Lung microvascular endothelial cell (primary cell): Measurements from ENCODE around the gene TELO2. TPM values are rescaled to one million over a fixed set of nuclear protein-coding genes. Genes with fewer than 3 reads are reported as not detected.
"Not testable (repeated sequence)": the region's sequence is repeated elsewhere in the genome, so short reads cannot be mapped to it uniquely, and the experiment has no call there.

Experiments
- DNase-seq, 2 donors: peaks; one replicate each; pipeline versions ENCODE4 v3.0.0 to v3.0.0-alpha.2; 2010; ENCODE audit warnings: low read depth in 2 of 2
- total RNA-seq: library from RNA; depleted of rRNA; stranded (reverse); fragments of >200 nt; gene quantifications from 2 replicates; pipeline ENCODE4 v1.2.1, GENCODE V29; 2014

The TELO2 gene
- total RNA-seq, 1 donor from 2014 or later, result 17.9 TPM

DNA sequence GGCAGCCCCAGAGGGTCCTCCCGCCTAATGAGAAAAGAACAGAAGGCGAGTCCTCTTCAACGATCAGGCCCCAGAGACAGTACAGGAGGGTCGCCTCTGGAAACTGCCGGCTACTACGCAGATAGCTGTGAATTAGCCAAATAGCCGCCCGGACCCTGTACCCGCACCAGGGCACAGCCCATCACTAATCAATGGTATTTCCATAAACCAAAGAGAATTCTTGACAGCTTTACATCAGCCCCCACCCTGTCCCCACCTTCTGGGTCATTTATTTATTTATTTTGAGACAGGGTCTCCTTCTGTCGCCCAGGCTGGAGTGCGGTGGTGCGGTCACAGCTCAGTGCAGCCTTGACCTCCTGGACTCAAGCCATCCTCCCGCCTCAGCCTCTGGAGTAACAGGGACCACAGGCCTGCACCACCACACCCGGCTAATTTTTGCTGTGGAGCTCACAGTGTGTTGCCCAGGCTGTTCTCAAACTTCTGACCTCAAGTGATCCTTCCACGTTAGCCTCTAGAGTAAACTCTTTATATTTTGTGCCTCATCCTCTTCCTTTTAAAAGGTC is 17.5 kb upstream of the TELO2 start:
- no peak for DNase-seq

GRCh38 chr16:1477033-1477432 is 16.1 kb upstream of the TELO2 start:
- no peak for DNase-seq

DNA sequence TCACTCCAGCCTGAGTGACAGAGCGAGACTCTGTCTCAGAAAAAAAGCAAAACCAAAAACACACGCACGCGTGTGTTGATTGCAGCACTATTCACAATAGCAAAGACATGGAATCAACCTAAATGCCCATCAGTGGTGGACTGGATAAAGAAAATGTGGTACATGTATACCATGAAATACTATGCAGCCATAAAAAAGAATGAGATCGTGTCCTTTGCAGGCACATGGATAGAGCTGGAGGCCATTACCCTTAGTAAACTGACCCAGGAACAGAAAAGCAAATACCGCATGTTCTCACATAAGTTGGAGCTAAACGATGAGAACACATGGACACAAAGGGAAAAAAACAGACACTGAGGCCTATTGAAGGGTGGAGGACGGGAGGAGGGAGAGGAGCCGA is 14.2 kb upstream of the TELO2 start:
- DNase-seq, result not testable (repeated sequence)

DNA sequence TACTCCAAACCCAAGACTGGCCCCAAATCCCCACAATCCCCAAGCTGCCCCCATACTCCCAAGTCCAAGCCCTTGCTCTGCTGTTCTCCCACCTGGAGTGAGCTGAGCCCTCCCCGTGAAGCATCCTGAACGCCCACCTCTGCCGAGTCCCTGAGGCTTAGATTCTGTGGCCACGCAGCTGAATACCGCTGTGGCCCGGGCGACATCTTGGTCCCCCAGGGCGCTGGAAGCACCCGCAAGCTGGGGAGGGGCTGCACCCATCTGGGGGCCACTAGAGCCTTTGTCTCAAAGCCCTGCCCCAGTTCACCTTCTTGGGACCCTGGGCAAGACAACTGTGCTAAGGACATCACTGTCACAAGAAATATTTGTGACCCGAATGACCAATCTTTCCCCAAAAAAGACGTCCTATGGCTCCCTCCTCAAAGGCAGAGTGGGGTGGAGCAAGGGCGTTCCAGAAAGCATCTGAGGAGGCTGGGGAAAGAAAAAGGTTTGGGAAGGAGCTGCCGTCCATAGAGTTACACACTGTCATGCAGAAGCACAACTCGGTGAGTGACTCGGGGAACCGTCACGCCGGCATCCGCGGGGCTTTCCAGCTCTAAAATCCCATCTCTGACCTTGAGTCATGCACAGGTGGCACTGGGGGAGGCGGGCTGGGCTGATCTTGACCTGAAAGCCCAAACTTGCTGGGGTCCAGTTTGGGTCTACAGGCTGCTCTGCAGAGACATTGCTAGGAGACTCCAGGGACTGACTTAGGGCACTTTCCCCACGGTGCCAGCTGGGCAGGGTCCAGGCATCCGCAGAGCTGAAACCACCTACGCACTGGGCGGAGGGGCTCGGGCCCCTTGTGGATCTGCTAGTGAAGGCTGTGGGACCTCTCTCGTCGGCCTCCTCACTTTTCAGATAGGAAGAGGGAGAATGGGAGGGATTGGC is 11.0 kb upstream of the TELO2 start:
- peak in 1 of 2 donors; percentile 15 for DNase-seq

GRCh38 chr16:1485847-1486496 is 7.2 kb upstream of the TELO2 start:
- no peak for DNase-seq

DNA sequence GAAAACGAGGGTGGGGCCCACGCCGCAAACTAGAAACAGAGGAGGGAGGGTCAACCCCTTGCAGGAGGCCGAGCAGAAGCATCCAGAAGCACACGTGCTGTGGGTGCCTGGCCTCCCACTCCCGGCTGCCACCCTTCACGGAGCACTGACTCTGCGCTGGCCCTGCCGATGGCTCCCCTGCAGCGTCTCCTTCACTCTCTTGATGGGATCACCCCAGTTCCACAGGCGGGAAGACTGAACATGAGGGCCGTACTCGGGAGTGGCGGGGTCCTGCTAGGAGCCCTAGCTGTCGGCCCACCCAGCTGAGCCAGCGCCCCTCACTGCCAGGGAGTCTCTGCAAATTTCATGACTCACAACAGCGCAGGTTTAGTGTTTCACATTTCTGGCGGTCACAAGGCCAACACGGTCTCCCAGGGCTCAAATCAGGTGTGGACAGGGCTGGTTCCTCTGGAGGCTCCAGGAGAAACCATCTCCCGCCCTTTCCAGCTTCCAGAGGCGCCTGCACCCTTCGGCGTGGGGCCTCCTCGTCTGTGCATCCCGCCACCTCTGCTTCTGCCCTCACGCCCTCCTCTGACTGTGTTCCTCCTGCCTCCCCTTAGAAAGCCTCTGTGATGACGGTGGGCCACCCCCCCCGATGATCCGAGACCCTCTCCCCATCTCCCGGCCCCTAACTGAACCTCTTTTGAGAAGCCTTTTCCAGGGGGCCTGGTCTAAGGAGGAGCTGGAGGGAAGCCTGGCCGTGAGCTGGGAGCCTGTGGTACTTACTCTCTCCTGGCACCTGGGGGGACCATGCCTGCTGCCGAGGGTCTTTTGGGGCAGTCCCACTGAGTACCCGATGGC is 6.4 kb upstream of the TELO2 start:
- no peak for DNase-seq

DNA sequence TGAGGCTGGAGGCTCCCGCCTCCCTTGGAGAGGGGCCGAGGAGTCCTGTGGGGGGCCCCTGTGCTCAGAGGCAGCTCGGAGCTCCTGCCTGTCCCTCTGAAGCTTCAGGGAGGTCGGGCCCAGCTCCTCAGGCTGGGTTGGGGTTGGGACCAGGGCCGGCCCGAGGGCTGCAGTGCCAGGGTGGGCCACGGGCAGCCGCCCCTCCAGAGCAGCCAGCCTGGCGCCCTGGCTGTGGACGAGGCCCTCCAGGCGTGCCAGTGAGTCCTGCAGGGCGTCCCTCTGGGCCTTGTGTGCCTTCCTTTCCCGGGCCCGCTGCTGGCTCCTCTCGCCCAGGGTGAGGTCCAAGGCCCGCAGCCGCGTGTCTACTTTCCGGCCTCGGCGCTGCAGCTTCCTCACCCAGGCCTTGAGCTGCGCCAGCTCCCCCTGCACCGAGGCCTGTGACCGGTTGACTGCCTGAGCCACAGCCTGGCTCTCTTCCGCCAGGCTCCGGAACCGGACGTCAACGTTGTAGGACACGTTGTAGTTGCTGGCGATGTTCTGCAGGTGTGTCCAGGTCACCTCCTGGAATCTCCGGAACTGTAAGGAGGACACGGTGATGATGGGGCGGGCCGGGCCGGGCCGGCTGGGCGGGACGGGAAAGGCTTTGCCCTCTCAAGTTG is 5.6 kb upstream of the TELO2 start:
- no peak for DNase-seq

- no peak for DNase-seq
Observed at GRCh38 chr16:1488054-1488601, 5.0 kb upstream of the TELO2 start.

DNA sequence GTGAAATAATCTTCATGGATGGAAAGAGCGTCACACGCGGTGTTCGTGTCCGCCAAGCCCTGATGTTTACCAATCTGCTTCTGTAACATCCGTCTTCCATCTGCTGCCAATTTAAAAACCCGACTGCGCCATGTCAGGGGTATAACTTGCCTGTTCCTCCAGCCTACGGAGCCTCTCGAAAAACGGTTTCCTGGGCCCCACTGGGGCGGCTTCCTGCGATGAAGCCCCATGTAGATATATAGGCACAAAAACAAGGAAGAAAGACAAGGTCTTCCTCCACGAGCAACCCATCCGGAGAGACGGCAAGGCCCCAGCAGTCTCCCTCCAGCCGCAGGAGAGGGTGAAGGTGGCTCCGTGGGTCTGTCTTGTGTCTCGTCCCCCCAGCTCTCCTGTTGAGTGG is 4.5 kb upstream of the TELO2 start, which contains the start of gene PTX4:
PTX4 (minus strand) TSS at position 326 of the 400 bp plus-strand sequence; CDS start at position 291, 35 bp downstream.
- no peak for DNase-seq

DNA sequence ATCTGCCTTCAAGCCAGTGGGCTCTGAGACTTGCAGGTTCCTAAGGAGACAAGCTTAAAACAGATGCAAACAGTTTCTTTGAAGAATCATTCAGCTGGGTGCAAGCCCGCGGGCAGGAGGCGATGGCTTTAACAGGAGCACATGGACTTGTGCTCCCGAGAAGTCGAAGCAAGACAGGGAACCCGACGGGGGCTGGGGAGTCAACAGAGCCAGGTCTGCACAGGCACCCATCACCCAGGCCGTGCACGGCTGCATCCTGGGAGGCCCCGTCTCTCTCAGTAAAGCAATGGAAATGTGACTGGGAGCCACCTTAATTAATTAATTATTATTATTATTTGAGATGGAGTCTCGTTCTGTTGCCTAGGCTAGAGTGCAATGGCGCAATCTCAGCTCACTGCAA is 4.1 kb upstream of the TELO2 start:
- no peak for DNase-seq

- DNase-seq, result no peak
Observed at GRCh38 chr16:1491327-1491726, 1.8 kb upstream of the TELO2 start.

- no peak for DNase-seq
Observed at GRCh38 chr16:1492082-1492922, 858 bp upstream of the TELO2 start.

DNA sequence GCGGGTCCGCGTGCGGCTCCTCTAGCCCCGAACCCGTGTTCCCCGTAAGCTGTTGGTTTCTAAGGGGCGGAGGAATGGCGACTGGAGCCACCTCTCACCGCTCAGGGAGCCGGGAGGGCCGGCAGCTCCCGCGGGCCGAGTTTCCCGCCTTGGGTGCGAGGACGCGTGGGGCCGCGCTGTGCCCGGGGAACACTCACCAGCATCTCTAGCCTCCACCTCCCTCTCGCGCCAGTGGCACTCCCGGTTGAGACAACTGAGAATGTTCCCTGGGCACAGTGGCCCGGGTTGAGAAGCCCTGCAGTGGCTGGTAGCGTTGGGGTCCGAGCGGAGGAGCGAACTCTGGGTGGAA is 560 bp downstream of the TELO2 start:
- peak; percentile 20 to 25 for DNase-seq

GRCh38 chr16:1494129-1494640 is 1.0 kb downstream of the TELO2 start:
- DNase-seq, result peak; percentile 86 to 90

- DNase-seq, result peak in 1 of 2 donors; percentile 57
Observed at GRCh38 chr16:1494711-1495110, 1.6 kb downstream of the TELO2 start.

GRCh38 chr16:1495211-1495888 is 2.2 kb downstream of the TELO2 start:
- DNase-seq, result no peak

DNA sequence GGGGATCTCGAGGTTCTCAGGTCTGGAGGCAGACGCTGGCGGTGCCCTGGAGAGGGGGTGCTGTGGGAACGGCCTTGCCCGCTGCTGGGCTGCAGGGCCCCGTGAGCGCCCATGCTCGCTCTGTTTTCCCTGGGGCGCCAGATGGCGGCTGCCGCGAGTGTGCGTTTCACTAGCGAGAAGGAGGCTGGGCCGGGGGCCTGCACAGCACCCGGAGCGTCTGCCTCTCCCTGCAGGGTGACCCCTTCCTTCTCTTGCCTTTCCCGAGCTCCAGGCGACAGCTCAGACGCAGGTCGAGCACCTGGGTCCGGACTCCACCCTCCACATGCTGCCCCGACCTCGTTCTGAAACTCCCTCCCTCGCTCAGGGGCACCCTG is 2.7 kb downstream of the TELO2 start:
- DNase-seq, result no peak

- DNase-seq, result no peak
Observed at GRCh38 chr16:1496464-1496863, 3.3 kb downstream of the TELO2 start.

DNA sequence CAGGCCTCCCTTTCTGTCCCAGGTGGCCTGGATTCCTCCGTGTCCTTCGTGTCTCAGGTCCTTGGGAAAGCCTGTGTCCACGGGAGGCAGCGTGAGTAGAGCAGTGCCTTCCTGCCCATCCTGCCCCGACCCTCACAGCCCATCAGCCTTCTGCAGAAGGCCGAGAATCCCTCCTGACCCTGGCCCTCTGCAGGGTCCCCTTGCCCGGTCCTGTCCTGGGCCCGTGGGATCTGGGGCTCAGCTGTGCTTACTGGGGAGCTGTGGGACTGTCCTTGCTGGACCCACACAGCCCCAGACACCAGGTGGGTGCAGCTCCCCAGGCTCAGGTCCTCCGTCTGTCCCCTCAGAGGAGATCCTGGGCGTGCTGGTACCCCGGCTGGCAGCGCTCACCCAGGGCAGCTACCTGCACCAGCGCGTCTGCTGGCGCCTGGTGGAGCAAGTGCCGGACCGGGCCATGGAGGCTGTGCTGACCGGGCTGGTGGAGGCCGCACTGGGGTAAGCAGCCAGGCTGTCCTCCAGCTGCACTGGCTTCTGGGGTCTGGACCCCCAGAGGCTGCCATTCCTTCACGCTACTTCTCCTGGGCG is 3.9 kb downstream of the TELO2 start:
- DNase-seq, result no peak
